HL-60 (cell line): Measurements from ENCODE around the gene ADRA2C.

Source experiments
- GABPA ChIP-seq: IDR thresholded peaks from 2 replicates; pipeline ENCODE4 v1.6.1; 2012; ENCODE audit warnings: low read depth
- POLR2AphosphoS5 ChIP-seq: IDR thresholded peaks from 2 replicates; pipeline ENCODE4 v1.6.1; 2012; ENCODE audit warnings: low read depth
- SPI1 ChIP-seq: IDR thresholded peaks from 2 replicates; pipeline ENCODE4 v1.6.1; 2012; ENCODE audit warnings: low read depth, mild to moderate bottlenecking, borderline replicate concordance
- TF ChIP-seq, protein P1 (sequence below): IDR thresholded peaks from 2 replicates; pipeline ENCODE4 v1.6.1; 2012; ENCODE audit warnings: low read depth; ENCODE audit not compliant: insufficient replicate concordance
- TF ChIP-seq, protein P2 (sequence below): IDR thresholded peaks from one replicate; pipeline ENCODE4 v1.5.1; 2011; ENCODE audit warnings: low read length, control low read depth, inconsistent platforms; ENCODE audit not compliant: insufficient read depth

DNA sequence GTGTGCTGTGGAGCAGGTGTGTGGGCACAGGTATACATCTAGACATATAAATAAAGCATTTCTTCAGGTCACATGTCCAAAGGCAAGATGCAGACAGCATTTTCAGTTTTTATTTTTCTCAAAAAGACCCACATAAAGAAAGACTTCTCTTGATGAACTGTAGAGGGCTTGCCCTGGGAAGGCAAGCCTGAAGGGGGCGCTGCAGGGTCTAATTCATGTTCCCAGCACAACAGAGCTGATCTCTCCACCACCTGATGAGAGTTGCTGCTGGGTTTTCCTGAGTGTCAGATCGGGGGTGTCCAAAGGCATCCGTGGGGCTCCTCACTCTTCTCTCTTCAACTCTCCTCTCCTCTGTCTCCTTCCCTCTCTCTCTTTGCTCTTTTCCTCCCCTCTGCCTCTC lies 26.6 kb downstream of the ADRA2C start:
- TF ChIP-seq, protein P1, sequence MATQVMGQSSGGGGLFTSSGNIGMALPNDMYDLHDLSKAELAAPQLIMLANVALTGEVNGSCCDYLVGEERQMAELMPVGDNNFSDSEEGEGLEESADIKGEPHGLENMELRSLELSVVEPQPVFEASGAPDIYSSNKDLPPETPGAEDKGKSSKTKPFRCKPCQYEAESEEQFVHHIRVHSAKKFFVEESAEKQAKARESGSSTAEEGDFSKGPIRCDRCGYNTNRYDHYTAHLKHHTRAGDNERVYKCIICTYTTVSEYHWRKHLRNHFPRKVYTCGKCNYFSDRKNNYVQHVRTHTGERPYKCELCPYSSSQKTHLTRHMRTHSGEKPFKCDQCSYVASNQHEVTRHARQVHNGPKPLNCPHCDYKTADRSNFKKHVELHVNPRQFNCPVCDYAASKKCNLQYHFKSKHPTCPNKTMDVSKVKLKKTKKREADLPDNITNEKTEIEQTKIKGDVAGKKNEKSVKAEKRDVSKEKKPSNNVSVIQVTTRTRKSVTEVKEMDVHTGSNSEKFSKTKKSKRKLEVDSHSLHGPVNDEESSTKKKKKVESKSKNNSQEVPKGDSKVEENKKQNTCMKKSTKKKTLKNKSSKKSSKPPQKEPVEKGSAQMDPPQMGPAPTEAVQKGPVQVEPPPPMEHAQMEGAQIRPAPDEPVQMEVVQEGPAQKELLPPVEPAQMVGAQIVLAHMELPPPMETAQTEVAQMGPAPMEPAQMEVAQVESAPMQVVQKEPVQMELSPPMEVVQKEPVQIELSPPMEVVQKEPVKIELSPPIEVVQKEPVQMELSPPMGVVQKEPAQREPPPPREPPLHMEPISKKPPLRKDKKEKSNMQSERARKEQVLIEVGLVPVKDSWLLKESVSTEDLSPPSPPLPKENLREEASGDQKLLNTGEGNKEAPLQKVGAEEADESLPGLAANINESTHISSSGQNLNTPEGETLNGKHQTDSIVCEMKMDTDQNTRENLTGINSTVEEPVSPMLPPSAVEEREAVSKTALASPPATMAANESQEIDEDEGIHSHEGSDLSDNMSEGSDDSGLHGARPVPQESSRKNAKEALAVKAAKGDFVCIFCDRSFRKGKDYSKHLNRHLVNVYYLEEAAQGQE, result no peak
- TF ChIP-seq, protein P2, sequence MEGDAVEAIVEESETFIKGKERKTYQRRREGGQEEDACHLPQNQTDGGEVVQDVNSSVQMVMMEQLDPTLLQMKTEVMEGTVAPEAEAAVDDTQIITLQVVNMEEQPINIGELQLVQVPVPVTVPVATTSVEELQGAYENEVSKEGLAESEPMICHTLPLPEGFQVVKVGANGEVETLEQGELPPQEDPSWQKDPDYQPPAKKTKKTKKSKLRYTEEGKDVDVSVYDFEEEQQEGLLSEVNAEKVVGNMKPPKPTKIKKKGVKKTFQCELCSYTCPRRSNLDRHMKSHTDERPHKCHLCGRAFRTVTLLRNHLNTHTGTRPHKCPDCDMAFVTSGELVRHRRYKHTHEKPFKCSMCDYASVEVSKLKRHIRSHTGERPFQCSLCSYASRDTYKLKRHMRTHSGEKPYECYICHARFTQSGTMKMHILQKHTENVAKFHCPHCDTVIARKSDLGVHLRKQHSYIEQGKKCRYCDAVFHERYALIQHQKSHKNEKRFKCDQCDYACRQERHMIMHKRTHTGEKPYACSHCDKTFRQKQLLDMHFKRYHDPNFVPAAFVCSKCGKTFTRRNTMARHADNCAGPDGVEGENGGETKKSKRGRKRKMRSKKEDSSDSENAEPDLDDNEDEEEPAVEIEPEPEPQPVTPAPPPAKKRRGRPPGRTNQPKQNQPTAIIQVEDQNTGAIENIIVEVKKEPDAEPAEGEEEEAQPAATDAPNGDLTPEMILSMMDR, result no peak
- TF ChIP-seq POLR2AphosphoS5 (no peak), GABPA (no peak), SPI1 (no peak)
